ENCODE measurements around the gene PAOX. TPM values are rescaled to one million over a fixed set of nuclear protein-coding genes. Genes with fewer than 3 reads are reported as not detected.
"Not testable (repeated sequence)": the region's sequence is repeated elsewhere in the genome, so short reads cannot be mapped to it uniquely, and the experiment has no call there.

PAOX gene
- total and polyA plus RNA-seq, 2 experiments from 2014 or later = 4.1 to 8.7 TPM

- TF ChIP-seq, protein P1, sequence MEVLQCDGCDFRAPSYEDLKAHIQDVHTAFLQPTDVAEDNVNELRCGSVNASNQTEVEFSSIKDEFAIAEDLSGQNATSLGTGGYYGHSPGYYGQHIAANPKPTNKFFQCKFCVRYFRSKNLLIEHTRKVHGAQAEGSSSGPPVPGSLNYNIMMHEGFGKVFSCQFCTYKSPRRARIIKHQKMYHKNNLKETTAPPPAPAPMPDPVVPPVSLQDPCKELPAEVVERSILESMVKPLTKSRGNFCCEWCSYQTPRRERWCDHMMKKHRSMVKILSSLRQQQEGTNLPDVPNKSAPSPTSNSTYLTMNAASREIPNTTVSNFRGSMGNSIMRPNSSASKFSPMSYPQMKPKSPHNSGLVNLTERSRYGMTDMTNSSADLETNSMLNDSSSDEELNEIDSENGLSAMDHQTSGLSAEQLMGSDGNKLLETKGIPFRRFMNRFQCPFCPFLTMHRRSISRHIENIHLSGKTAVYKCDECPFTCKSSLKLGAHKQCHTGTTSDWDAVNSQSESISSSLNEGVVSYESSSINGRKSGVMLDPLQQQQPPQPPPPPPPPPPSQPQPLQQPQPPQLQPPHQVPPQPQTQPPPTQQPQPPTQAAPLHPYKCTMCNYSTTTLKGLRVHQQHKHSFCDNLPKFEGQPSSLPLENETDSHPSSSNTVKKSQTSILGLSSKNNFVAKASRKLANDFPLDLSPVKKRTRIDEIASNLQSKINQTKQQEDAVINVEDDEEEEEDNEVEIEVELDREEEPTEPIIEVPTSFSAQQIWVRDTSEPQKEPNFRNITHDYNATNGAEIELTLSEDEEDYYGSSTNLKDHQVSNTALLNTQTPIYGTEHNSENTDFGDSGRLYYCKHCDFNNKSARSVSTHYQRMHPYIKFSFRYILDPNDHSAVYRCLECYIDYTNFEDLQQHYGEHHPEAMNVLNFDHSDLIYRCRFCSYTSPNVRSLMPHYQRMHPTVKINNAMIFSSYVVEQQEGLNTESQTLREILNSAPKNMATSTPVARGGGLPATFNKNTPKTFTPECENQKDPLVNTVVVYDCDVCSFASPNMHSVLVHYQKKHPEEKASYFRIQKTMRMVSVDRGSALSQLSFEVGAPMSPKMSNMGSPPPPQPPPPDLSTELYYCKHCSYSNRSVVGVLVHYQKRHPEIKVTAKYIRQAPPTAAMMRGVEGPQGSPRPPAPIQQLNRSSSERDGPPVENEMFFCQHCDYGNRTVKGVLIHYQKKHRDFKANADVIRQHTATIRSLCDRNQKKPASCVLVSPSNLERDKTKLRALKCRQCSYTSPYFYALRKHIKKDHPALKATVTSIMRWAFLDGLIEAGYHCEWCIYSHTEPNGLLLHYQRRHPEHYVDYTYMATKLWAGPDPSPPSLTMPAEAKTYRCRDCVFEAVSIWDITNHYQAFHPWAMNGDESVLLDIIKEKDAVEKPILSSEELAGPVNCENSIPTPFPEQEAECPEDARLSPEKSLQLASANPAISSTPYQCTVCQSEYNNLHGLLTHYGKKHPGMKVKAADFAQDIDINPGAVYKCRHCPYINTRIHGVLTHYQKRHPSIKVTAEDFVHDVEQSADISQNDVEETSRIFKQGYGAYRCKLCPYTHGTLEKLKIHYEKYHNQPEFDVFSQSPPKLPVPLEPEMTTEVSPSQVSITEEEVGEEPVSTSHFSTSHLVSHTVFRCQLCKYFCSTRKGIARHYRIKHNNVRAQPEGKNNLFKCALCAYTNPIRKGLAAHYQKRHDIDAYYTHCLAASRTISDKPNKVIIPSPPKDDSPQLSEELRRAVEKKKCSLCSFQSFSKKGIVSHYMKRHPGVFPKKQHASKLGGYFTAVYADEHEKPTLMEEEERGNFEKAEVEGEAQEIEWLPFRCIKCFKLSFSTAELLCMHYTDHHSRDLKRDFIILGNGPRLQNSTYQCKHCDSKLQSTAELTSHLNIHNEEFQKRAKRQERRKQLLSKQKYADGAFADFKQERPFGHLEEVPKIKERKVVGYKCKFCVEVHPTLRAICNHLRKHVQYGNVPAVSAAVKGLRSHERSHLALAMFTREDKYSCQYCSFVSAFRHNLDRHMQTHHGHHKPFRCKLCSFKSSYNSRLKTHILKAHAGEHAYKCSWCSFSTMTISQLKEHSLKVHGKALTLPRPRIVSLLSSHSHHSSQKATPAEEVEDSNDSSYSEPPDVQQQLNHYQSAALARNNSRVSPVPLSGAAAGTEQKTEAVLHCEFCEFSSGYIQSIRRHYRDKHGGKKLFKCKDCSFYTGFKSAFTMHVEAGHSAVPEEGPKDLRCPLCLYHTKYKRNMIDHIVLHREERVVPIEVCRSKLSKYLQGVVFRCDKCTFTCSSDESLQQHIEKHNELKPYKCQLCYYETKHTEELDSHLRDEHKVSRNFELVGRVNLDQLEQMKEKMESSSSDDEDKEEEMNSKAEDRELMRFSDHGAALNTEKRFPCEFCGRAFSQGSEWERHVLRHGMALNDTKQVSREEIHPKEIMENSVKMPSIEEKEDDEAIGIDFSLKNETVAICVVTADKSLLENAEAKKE (CRISPR knock-in tag; IDR thresholded peaks at IDR 0.05) = no peak
- TF ChIP-seq, protein P2, sequence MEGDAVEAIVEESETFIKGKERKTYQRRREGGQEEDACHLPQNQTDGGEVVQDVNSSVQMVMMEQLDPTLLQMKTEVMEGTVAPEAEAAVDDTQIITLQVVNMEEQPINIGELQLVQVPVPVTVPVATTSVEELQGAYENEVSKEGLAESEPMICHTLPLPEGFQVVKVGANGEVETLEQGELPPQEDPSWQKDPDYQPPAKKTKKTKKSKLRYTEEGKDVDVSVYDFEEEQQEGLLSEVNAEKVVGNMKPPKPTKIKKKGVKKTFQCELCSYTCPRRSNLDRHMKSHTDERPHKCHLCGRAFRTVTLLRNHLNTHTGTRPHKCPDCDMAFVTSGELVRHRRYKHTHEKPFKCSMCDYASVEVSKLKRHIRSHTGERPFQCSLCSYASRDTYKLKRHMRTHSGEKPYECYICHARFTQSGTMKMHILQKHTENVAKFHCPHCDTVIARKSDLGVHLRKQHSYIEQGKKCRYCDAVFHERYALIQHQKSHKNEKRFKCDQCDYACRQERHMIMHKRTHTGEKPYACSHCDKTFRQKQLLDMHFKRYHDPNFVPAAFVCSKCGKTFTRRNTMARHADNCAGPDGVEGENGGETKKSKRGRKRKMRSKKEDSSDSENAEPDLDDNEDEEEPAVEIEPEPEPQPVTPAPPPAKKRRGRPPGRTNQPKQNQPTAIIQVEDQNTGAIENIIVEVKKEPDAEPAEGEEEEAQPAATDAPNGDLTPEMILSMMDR (conservative IDR thresholded peaks at IDR 0.05; ENCODE audit: low read depth in 2 of 2) = no peak
- TF ChIP-seq STAT1 (IDR thresholded peaks at IDR 0.05; ENCODE audit: unreplicated experiment) = no peak
Observed at GRCh38 chr10:133375357-133376115, 3.5 kb upstream of the PAOX start (continued).

DNA sequence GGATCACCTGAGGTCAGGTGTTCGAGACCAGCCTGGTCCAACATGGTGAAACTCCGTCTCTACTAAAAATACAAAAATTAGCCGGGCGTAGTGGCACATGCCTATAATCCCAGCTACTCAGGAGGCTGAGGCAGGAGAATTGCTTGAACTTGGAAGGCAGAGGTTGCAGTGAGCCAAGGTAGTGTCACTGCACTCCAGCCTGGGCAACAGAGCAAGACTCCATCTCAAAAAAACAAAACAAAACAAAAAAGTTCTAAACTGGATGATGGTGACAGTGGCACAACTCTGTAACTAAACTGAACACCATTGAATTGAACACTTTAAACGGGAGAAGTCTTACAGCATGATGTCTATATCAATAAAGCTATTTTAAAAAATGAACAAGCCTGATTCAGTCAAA is 2.9 kb upstream of the PAOX start:
- H3K4me2 ChIP-seq; H3K36me3 Mint-ChIP-seq (ENCODE audit: low read depth); H3K4me1 ChIP-seq (ENCODE audit: insufficient read depth); DNase-seq (ENCODE audit: low spot score); ATAC-seq; H3K9me3 Mint-ChIP-seq; H3K4me3 Mint-ChIP-seq; H3F3A ChIP-seq (replicated peaks; ENCODE audit: low read depth); H4K20me1 ChIP-seq (replicated peaks; ENCODE audit: insufficient read depth); H3K27ac ChIP-seq (ENCODE audit: low read depth); H3K9me2 ChIP-seq (ENCODE audit: insufficient read depth); H2AFZ ChIP-seq; H3K36me3 ChIP-seq (ENCODE audit: insufficient read depth); H3K4me1 Mint-ChIP-seq; H3K27ac Mint-ChIP-seq; H3K79me2 ChIP-seq (replicated peaks; ENCODE audit: insufficient read depth); H3K4me3 ChIP-seq: not testable (repeated sequence)
- H3K27me3 Mint-ChIP-seq (ENCODE audit: insufficient read depth, low read depth, poor library complexity) = peaks cover 41% of the 10 kb centered on the region
- peaks cover 60% of the 10 kb centered on the region for H3K27me3 ChIP-seq (ENCODE audit: insufficient read depth)

Data from GM23338 (cell line).